Hypothalamus (tissue), 51 donors: Measurements from ENCODE around the gene P3H4.

Experiments
- DNase-seq, 51 donors: peaks; one replicate each; lab custom pipeline; 2025; lab: John Stamatoyannopoulos, UW

P3H4 gene

DNA sequence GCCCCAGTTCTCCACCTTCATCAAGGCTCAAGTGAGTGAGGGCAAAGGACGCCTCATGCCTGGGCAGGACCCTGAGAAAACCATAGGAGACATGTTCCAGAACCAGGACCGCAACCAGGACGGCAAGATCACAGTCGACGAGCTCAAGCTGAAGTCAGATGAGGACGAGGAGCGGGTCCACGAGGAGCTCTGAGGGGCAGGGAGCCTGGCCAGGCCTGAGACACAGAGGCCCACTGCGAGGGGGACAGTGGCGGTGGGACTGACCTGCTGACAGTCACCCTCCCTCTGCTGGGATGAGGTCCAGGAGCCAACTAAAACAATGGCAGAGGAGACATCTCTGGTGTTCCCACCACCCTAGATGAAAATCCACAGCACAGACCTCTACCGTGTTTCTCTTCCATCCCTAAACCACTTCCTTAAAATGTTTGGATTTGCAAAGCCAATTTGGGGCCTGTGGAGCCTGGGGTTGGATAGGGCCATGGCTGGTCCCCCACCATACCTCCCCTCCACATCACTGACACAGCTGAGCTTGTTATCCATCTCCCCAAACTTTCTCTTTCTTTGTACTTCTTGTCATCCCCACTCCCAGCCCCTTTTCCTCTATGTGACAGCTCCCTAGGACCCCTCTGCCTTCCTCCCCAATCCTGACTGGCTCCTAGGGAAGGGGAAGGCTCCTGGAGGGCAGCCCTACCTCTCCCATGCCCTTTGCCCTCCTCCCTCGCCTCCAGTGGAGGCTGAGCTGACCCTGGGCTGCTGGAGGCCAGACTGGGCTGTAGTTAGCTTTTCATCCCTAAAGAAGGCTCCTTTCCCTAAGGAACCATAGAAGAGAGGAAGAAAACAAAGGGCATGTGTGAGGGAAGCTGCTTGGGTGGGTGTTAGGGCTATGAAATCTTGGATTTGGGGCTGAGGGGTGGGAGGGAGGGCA is 10.7 kb upstream of the P3H4 start:
- no peak for DNase-seq

GRCh38 chr17:41821776-41822175 is 10.0 kb upstream of the P3H4 start:
- no peak for DNase-seq

GRCh38 chr17:41818024-41818423 is 6.3 kb upstream of the P3H4 start:
- DNase-seq, result no peak

GRCh38 chr17:41816637-41817320 is 5.0 kb upstream of the P3H4 start:
- no peak for DNase-seq

DNA sequence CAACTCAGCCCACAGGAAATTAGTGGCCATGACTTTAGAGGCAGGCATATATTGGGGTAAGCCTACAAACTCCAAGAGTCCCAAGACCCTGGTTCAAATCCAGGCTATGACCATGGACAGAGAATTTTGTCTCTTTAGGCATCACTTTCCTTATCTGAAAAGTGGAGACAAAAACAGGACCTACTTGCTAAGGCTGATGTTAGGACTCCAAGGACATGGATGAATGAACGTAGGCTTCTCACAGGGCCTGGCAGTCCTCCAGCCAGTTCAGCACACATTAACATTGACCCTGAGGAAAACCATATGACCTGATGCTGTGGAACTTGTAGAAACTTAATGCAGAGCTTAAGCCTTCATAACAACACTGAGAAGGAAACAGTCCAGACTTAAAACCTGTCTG is 2.4 kb upstream of the P3H4 start:
- no peak for DNase-seq

GRCh38 chr17:41813699-41814124 is 2.0 kb upstream of the P3H4 start:
- no peak for DNase-seq

DNA sequence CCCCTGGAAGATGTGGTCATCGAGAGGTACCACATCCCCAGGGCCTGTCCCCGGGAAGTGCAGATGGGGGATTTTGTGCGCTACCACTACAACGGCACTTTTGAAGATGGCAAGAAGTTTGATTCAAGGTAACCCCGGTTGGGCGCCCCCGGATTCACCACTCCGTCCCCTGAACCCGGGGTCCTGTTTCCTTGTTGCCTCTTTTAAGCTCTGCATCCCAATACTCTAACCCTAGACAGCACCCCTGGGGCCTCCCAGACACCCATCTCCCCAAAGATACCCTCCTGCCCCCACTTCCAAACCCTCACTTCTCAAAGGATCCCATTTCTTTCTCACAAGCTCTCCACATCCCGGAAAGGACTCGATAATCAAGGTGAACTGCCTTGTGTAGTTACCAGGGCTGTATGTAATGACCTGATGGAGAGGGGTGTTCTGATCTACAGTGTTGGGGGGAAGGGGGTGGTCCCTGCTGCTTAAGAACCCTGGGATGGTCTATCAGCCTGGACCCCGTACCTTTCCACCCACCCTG is 1.5 kb upstream of the P3H4 start:
- DNase-seq, result no peak

DNA sequence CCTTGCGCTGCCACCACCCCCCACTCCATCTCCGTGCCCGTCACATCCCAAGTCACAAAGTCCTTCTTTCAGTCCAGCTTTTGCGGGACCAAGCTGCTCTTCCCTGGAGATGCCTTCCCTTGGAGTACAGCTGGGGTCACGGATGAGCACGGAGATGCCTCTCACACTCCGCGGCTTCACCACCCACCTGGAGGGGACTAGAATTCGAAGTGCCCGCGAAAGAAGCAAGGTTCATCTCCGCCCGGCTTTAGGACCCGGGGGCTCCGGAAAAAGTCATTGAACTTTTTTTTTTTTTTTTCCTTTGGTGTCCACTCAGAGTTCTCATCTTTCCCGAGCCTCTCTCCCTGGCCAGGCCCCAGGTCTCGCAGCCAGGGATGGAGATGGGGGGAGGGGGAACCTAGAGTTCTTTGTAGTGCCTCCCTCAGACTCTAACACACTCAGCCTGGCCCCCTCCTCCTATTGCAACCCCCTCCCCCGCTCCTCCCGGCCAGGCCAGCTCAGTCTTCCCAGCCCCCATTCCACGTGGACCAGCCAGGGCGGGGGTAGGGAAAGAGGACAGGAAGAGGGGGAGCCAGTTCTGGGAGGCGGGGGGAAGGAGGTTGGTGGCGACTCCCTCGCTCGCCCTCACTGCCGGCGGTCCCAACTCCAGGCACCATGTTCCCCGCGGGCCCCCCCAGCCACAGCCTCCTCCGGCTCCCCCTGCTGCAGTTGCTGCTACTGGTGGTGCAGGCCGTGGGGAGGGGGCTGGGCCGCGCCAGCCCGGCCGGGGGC is 817 bp upstream of the P3H4 start, which contains the start of gene FKBP10:
FKBP10 (plus strand) TSS at position 624 of the 771 bp plus-strand sequence; CDS start at position 655, 31 bp downstream.
- peak in 38 of 51 donors; percentile 12 to 79 (median 46) for DNase-seq

- DNase-seq, result peak in 3 of 51 donors; percentile 32 to 42 (median 38)
Observed at GRCh38 chr17:41810659-41811548, 845 bp downstream of the P3H4 start.

DNA sequence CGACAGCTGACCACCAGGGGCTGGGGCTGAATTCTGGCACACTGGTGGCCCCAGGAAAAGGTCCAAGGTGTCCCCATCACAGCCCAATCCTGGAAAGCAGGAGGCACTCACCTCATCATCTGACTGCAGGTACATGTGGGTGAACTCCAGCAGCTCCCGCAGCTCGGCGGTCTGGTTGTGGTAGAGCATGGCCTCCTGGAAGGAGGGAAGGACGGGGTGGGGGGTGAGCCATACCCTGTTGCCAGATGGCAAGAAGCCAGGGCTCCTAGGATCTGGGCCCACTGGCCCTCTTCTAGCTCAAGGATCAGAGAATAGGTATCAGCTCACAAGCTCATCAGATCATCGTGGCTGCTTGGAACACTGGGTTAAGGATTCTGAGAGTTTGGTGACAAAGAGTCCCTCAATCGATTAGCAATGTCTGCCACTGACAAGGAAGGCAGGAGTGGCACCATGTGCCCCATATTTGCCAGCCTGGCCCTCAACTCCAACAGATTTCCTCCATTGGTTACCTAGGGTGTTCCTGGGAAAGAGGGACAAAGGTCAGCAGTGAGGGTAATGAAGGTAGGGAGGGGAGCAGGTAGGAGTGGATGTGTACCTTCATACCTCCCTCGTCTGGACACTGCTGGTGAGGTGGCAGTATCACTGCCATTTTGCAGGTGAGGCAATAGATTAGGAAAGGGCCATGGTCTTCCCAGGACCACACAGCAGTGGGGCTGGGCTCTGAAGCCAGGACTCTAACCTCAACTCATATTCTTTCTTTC is 4.9 kb downstream of the P3H4 start:
- no peak for DNase-seq

DNA sequence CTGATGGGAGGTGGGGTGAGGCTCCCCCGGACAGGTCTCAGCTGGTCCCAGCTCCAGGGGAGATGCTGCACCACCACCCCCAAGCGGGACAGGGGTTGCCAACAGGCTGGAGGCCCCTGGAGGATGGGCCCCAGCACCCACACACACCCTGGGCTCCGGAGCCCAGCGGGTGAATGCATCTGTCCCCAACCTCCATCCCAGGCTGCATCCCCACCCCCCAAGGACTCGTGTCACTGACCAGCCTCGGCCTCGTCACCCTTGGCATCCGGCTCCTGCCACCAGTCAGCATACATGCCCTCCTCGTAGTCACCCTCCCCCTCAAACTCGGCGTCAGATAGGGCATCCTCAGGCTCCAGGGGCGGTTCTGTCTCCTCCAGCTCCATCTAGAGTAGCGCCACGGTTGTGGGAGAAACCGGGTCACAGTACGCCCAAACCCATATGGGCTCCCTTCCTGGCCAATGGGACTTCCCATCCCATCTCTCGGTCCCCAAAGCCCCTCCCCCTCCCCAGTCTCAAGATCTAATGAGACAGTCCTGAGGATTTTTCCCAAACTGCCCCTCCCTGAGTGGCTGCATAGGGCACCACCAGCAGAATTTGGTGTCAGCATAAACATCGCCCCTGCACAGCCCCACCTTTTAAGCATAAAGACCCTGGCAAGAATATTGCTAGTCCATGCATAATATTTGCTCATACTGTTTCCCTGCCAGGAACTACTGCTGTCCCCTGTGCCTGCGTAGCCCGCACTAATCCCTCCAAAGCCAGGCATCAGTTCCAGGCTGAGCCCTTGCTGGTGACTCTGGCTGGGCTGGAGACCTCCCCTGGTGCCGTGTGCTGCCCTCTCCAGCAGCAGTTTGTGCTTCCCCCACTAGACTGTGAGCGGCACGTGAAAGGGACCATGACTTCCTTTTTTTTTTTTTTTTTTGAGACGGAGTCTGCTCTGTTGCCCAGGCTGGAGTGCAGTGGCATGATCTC is 8.4 kb downstream of the P3H4 start:
- DNase-seq, result no peak

DNA sequence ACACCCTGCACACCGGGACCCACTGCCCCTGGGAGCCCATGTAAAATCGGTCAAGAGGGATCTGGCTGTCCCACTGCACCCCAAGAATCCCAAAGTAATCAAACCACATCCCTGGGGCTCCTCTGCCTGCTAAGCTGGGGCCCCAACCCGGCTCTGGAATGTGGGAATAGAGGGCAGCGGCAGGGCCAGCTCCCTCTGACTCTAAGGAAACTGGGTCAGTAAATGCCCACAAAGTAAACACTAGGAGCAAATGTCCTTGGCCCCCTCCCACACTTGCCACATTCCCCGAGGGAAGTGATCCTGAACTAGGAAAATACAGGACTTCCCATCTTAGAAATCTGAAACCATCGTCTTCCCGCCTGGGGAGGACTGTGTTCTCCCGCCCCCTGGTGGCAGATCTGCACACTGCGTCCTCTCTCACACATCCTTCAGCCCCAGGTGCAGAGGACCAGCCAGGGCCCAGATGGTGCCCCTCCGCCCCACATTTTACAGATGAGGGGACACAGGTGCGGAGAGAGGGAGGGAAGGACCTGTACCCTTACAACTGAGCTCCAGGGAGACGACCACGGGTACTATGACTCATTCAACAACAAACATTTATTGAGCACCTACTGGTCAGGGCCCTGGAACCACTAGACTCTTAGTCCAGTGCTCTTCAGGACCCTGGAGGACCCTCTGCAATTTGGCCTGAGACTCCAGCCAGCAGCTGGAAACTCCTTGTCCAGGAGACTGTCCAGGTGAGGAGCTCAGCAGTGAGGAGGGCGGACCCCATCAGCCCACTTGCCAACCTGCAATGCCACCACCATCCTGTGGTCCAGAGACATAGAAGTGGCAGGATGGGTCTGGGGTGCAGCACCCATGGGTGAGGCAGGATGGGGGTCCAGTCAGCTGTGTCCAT is 10.1 kb downstream of the P3H4 start:
- peak in 48 of 51 donors; percentile 6 to 86 (median 57) for DNase-seq

DNA sequence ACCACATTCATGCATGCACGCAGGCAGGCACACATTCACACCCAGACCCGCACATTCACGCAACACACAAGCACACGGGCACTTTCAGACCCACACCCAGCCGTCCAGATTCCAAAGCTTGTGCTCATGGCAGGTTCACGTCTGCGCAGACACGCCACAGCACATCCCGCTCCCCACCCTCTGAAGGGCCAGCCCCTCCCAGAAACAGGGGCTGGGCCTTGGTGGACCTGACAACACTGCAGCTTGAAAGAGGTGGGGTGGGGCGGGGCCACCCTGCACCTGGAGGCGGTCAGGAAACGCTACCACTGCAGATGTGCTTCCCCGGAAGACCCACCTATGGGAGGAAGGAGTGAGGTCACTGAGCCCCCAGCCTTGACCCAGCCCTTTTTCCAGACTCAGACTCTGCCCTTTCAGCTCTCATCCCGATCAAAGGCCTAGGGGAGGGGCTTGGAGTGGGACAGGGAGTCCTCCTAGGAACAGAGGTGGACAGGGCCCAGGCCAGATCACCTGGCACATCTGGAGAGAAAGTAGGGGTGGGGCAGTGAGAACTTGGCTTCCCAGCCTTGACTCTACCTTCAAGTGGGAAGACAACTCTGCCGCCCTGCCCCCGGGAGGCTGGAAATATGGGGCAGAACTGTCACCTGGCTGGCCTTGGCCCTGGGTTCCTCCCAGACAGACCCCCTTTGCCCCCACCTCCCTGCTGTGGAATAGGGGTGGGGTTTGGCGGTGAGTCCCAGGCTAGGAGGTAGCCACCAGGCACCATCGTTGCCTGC is 11.0 kb downstream of the P3H4 start:
- DNase-seq, result no peak

DNA sequence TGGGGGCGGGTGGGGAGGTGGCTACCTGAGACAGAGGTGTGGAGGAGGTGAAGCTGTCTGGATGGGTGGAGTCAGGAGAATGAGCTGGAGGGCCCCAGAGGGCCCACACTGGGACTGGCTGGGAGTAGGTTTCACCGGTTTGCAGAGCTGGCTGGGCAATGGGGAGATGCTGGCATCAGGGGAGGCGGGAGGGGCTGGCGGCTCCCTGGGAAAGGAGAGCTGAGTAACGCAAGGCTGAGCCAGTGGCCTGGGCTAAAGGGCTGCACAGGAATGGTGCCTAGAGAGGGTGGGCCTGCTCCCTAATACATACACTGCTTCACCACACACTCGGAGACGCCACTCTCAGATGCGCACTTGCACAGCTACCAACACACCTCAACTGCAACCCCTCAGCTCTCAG is 12.4 kb downstream of the P3H4 start:
- no peak for DNase-seq

DNA sequence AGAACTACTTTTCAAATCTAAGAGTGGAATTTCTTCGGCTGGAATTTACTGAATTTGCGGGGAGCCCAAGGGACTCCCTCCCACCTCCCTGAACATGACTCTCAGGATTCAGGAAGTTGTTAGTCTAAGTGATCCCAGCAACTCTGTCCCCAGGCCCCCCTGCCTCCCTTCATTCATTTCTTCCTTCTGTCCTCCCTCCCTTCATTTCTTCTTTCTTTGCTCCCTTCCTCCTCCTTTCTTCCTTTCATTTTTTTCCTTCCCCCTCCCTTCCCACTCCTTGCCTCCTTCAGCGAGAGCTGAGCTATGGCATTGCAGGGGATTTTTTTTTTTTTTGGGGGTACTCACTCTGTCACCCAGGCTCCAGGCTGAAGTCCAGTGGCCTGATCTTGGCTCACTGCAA is 14.4 kb downstream of the P3H4 start:
- no peak for DNase-seq
